ENCODE results near the gene HERC3.

GRCh38 chr4:88750369-88750768 lies 158.1 kb downstream of the HERC3 start:
- TF ChIP-seq CTCF (conservative IDR thresholded peaks at IDR 0.05) (no peak), EZH2 (IDR thresholded peaks at IDR 0.05; ENCODE audit: low read depth) (no peak)
